Progenitor cell of endocrine pancreas (in vitro differentiated cells): Measurements from ENCODE around the gene APBB1IP. TPM values are rescaled to one million over a fixed set of nuclear protein-coding genes. Genes with fewer than 3 reads are reported as not detected.
"Not testable (repeated sequence)": the region's sequence is repeated elsewhere in the genome, so short reads cannot be mapped to it uniquely, and the experiment has no call there.

ENCODE experiments used
- DNase-seq: peaks from one replicate; pipeline ENCODE4 v3.0.0; 2021; ENCODE audit warnings: low spot score; ENCODE audit not compliant: unreplicated experiment
- H3K27ac Mint-ChIP-seq: 2 replicates; pipeline ENCODE4 v1.8.0; 2021; ENCODE audit warnings: mild to moderate bottlenecking, moderate library complexity, mixed read lengths
- H3K27me3 Mint-ChIP-seq: 2 replicates; pipeline ENCODE4 v1.8.0; 2021; ENCODE audit warnings: mixed read lengths
- H3K36me3 Mint-ChIP-seq: 2 replicates; pipeline ENCODE4 v1.8.0; 2022; ENCODE audit warnings: mixed read lengths; ENCODE audit not compliant: insufficient read depth
- H3K4me1 Mint-ChIP-seq: 2 replicates; pipeline ENCODE4 v1.8.0; 2021; ENCODE audit warnings: low read depth, mixed read lengths
- H3K4me3 Mint-ChIP-seq: 2 replicates; pipeline ENCODE4 v1.8.0; 2021; ENCODE audit warnings: low read depth, mild to moderate bottlenecking, moderate library complexity, mixed read lengths
- H3K9me3 Mint-ChIP-seq: 2 replicates; pipeline ENCODE4 v1.8.0; 2021; ENCODE audit warnings: low read depth, mixed read lengths
- total RNA-seq: library from RNA; stranded (reverse); gene quantifications from 2 replicates; pipeline ENCODE4 v1.2.1, GENCODE V29; 2021
- TF ChIP-seq, protein P1 (sequence below): fragments of 200-600 bp; sonication (generic); IDR thresholded peaks from one replicate; pipeline ENCODE4 v1.5.0; 2021; ENCODE audit warnings: antibody characterized with exemption, mild to moderate bottlenecking; ENCODE audit not compliant: unreplicated experiment

Gene APBB1IP
- total RNA-seq, 1 donor from 2014 or later = 0.38 TPM

DNA sequence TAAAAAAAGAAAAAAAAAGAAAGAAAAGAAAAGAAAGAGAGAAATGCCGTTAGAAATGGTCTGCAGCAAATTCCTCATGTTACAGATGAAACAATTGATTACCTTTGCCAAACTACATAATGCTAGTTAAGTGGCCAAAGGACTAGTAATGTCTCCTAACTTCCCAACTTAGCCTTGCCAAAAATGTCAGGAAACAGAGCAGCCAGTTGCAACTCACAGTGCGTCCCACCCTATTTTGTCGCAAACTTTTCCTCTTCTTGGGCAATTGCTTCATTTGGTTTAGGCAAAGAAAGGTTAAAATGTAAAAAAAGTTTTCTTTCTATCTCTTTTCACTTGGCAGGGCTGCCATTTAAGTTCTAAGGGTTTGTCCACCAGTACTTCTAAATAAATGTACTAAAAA, 53.1 kb downstream of the APBB1IP start:
- TF ChIP-seq, protein P1, sequence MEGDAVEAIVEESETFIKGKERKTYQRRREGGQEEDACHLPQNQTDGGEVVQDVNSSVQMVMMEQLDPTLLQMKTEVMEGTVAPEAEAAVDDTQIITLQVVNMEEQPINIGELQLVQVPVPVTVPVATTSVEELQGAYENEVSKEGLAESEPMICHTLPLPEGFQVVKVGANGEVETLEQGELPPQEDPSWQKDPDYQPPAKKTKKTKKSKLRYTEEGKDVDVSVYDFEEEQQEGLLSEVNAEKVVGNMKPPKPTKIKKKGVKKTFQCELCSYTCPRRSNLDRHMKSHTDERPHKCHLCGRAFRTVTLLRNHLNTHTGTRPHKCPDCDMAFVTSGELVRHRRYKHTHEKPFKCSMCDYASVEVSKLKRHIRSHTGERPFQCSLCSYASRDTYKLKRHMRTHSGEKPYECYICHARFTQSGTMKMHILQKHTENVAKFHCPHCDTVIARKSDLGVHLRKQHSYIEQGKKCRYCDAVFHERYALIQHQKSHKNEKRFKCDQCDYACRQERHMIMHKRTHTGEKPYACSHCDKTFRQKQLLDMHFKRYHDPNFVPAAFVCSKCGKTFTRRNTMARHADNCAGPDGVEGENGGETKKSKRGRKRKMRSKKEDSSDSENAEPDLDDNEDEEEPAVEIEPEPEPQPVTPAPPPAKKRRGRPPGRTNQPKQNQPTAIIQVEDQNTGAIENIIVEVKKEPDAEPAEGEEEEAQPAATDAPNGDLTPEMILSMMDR = no peak
- Mint-ChIP-seq H3K4me1 (peaks cover 10% of the 10 kb centered on the region), H3K4me3 (no peak overlapping the region), H3K27ac (no peak overlapping the region), H3K27me3 (no peaks in the 10 kb centered on the region), H3K9me3 (peaks cover 9% of the 10 kb centered on the region), H3K36me3 (peaks cover 2% of the 10 kb centered on the region)
- DNase-seq = no peak

DNA sequence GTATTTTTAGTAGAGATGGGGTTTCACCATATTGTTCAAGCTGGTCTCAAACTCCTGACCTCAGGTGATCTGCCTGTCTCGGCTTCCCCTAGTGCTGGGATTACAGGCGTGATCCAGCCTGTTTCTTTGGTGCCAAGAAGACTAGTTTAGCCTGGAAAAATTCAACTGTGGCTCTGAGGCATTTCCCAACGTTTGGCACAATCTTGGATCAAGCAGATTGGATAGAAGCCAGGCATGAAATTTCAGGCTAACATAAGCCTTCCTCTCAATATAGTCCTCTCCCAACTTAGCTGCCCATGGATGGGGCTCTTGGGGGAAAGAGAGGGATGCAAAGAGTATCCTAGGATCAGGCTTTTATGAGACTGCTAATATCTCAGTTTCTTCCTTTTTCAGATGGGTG, 53.8 kb downstream of the APBB1IP start:
- no peak overlapping the region for H3K27ac Mint-ChIP-seq
- TF ChIP-seq, protein P1 = no peak
- peaks cover 2% of the 10 kb centered on the region for H3K36me3 Mint-ChIP-seq
- no peak overlapping the region for H3K4me3 Mint-ChIP-seq
- DNase-seq = no peak
- H3K9me3 Mint-ChIP-seq = peaks cover 9% of the 10 kb centered on the region
- peaks cover 8% of the 10 kb centered on the region for H3K4me1 Mint-ChIP-seq
- no peaks in the 10 kb centered on the region for H3K27me3 Mint-ChIP-seq

DNA sequence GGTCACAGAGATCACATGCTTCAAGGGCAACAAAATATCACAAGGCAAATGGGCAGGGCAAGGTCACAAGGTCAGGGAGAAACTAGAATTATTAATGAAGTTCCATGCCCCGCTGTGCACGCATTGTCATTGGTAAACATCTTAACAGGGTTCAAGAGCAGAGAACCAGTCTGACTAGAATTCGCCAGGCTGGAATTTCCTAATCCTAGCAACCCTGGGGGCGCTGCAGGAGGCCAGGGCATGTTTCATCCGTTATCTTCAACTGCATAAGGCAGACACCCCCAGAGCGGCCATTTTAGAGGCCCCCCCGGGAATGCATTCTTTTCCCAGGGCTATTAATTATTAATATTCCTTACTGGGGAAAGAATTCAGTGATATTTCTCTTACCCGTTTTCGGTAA, 54.6 kb downstream of the APBB1IP start:
- not testable (repeated sequence) for DNase-seq, H3K36me3 Mint-ChIP-seq, H3K27ac Mint-ChIP-seq, H3K4me1 Mint-ChIP-seq, H3K27me3 Mint-ChIP-seq, H3K4me3 Mint-ChIP-seq, H3K9me3 Mint-ChIP-seq

DNA sequence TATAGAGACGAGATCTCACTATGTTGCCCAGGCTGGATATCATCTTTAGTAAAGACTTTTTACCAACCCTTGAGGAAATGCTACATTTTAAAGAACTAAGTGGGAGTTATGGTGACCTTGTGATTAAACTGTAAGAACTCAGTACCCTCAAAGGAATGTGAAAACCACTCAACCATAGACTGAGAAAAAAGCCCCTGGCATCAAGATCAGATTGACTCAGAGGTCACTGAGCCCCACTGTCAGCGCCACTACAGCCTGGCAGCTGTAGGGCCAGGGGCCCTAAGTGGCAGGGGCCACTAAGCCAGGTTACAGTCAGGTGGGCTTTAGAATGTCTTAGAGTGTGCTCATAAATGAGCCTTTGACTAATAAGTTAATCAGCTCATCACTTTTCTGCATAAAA, 55.9 kb downstream of the APBB1IP start:
- peaks cover 2% of the 10 kb centered on the region for H3K36me3 Mint-ChIP-seq
- no peak overlapping the region for H3K4me3 Mint-ChIP-seq
- TF ChIP-seq, protein P1 = no peak

DNA sequence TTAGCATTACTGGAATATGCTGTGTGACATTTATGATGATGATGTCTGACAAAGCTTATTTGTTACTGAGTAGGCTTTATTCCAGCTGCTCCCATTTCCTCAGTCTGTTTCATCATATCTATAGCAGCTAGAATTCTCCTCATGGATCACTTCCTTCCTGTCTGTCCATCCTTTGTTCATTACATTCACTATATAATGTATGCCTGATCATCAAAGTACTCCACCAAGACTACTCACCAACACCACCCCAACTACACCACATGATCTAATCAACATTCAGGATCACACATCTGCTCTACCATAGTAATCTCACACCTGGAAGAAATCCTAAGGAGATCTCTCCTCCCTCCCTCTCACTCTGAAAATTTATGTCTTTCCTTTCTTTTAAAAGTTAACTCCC, 61.3 kb downstream of the APBB1IP start:
- no peak overlapping the region for H3K27ac Mint-ChIP-seq
- DNase-seq = no peak
- no peaks in the 10 kb centered on the region for H3K4me1 Mint-ChIP-seq
- no peaks in the 10 kb centered on the region for H3K9me3 Mint-ChIP-seq
- TF ChIP-seq, protein P1 = no peak
- no peaks in the 10 kb centered on the region for H3K36me3 Mint-ChIP-seq
- no peak overlapping the region for H3K4me3 Mint-ChIP-seq
- no peaks in the 10 kb centered on the region for H3K27me3 Mint-ChIP-seq

More for the DNA sequence above, 55.9 kb downstream of the APBB1IP start:
- Mint-ChIP-seq H3K4me1 (no peaks in the 10 kb centered on the region), H3K27ac (no peak overlapping the region), H3K9me3 (peaks cover 9% of the 10 kb centered on the region), H3K27me3 (no peaks in the 10 kb centered on the region)
- DNase-seq = no peak

DNA sequence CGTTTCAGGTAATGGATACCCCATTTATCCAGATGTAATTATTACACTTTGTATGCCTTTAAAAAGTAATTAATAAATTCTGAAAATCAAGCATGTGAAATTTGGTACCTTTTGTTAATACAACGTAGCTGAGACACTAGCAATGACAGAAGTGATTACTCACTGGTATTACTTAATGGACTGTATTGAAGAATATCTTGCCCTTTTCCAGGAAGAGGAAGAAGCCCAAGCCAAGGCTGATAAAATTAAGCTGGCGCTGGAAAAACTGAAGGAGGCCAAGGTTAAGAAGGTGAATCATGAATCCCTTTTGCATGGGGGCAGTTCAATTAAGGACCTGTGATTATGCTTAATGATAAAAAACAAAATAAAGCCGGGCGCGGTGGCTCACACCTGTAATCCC, 64.8 kb downstream of the APBB1IP start:
- Mint-ChIP-seq H3K4me3 (no peak overlapping the region), H3K9me3 (no peaks in the 10 kb centered on the region), H3K36me3 (no peaks in the 10 kb centered on the region), H3K27me3 (no peaks in the 10 kb centered on the region), H3K27ac (no peak overlapping the region), H3K4me1 (no peaks in the 10 kb centered on the region)
- no peak for DNase-seq
- TF ChIP-seq, protein P1 = no peak
